ENCODE results near the gene GIMAP1. TPM values are rescaled to one million over a fixed set of nuclear protein-coding genes. Genes with fewer than 3 reads are reported as not detected.

The GIMAP1 gene
- total RNA-seq, 1 donor from 2014 or later, result not detected

- Mint-ChIP-seq H3K4me3 (ENCODE audit: unreplicated experiment) (no peak overlapping the region), H3K9me3 (ENCODE audit: unreplicated experiment) (no peaks in the 10 kb centered on the region), H3K36me3 (ENCODE audit: unreplicated experiment) (no peaks in the 10 kb centered on the region), H3K27me3 (ENCODE audit: unreplicated experiment) (no peaks in the 10 kb centered on the region), H3K4me1 (ENCODE audit: unreplicated experiment) (no peaks in the 10 kb centered on the region), H3K27ac (ENCODE audit: unreplicated experiment) (no peak overlapping the region)
- DNase-seq (ENCODE audit: extremely low spot score, unreplicated experiment), result no peak
- no peak for TF ChIP-seq CTCF (IDR thresholded peaks at IDR 0.05)
These were observed 21.7 kb downstream of the GIMAP1 start for GRCh38 chr7:150738092-150738491.

GRCh38 chr7:150738591-150739001 lies 22.2 kb downstream of the GIMAP1 start:
- Mint-ChIP-seq H3K27me3 (ENCODE audit: unreplicated experiment) (no peaks in the 10 kb centered on the region), H3K36me3 (ENCODE audit: unreplicated experiment) (no peaks in the 10 kb centered on the region), H3K4me3 (ENCODE audit: unreplicated experiment) (no peak overlapping the region), H3K4me1 (ENCODE audit: unreplicated experiment) (no peaks in the 10 kb centered on the region), H3K9me3 (ENCODE audit: unreplicated experiment) (no peaks in the 10 kb centered on the region), H3K27ac (ENCODE audit: unreplicated experiment) (no peak overlapping the region)
- no peak for DNase-seq (ENCODE audit: extremely low spot score, unreplicated experiment)
- TF ChIP-seq CTCF (IDR thresholded peaks at IDR 0.05), result no peak

GRCh38 chr7:150739033-150739432 lies 22.6 kb downstream of the GIMAP1 start:
- TF ChIP-seq CTCF (IDR thresholded peaks at IDR 0.05), result no peak
- H3K4me3 Mint-ChIP-seq (ENCODE audit: unreplicated experiment), result no peak overlapping the region
- H3K27ac Mint-ChIP-seq (ENCODE audit: unreplicated experiment), result no peak overlapping the region
- no peak for DNase-seq (ENCODE audit: extremely low spot score, unreplicated experiment)
- no peaks in the 10 kb centered on the region for H3K27me3 Mint-ChIP-seq (ENCODE audit: unreplicated experiment)
- H3K4me1 Mint-ChIP-seq (ENCODE audit: unreplicated experiment), result no peaks in the 10 kb centered on the region
- H3K9me3 Mint-ChIP-seq (ENCODE audit: unreplicated experiment), result no peaks in the 10 kb centered on the region
- no peaks in the 10 kb centered on the region for H3K36me3 Mint-ChIP-seq (ENCODE audit: unreplicated experiment)

GRCh38 chr7:150740053-150740452 lies 23.6 kb downstream of the GIMAP1 start:
- Mint-ChIP-seq H3K36me3 (ENCODE audit: unreplicated experiment) (no peaks in the 10 kb centered on the region), H3K4me3 (ENCODE audit: unreplicated experiment) (no peak overlapping the region), H3K27ac (ENCODE audit: unreplicated experiment) (no peak overlapping the region), H3K4me1 (ENCODE audit: unreplicated experiment) (no peaks in the 10 kb centered on the region), H3K27me3 (ENCODE audit: unreplicated experiment) (no peaks in the 10 kb centered on the region), H3K9me3 (ENCODE audit: unreplicated experiment) (no peaks in the 10 kb centered on the region)
- no peak for DNase-seq (ENCODE audit: extremely low spot score, unreplicated experiment)
- no peak for TF ChIP-seq CTCF (IDR thresholded peaks at IDR 0.05)

- Mint-ChIP-seq H3K27me3 (ENCODE audit: unreplicated experiment) (no peaks in the 10 kb centered on the region), H3K9me3 (ENCODE audit: unreplicated experiment) (no peaks in the 10 kb centered on the region)
- DNase-seq (ENCODE audit: extremely low spot score, unreplicated experiment), result no peak
These were observed 26.0 kb downstream of the GIMAP1 start for GRCh38 chr7:150742286-150742968.

More at GRCh38 chr7:150742286-150742968, 26.0 kb downstream of the GIMAP1 start:
- no peak overlapping the region for H3K27ac Mint-ChIP-seq (ENCODE audit: unreplicated experiment)
- no peak overlapping the region for H3K4me3 Mint-ChIP-seq (ENCODE audit: unreplicated experiment)
- no peaks in the 10 kb centered on the region for H3K4me1 Mint-ChIP-seq (ENCODE audit: unreplicated experiment)
- no peaks in the 10 kb centered on the region for H3K36me3 Mint-ChIP-seq (ENCODE audit: unreplicated experiment)
- TF ChIP-seq CTCF (IDR thresholded peaks at IDR 0.05), result no peak
